ENCODE measurements around the gene VKORC1. TPM values are rescaled to one million over a fixed set of nuclear protein-coding genes. Genes with fewer than 3 reads are reported as not detected.

Gene VKORC1
- total and polyA plus RNA-seq, 2 of the 4 experiments (the other 2 are of a cell fraction) = 65.2 to 317 TPM

DNA sequence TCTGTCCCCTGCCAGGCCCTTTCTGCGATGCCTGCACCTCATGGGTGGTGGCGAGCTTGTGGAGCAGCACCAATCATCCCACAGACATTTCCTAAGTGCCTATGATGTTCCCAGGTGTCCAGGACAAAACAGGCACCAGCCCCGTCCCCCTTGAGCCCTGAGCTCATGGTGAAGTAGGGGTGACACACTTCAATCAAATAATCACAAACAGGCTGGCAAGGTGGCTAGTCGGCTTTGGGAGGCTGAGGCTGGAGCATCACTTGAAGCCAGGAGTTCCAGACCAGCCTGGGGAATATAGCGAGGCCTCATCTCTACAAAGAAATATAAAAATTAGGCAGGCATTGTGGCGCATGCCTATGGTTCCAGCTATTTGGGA is 41.7 kb upstream of the VKORC1 start:
- H3K4me3 ChIP-seq (ENCODE audit: insufficient read depth, low read depth, low read length) = no peak overlapping the region
- no peaks in the 10 kb centered on the region for H3K9me3 ChIP-seq (ENCODE audit: control insufficient read depth, insufficient read depth, low read length)
- no peaks in the 10 kb centered on the region for H4K20me1 ChIP-seq (ENCODE audit: insufficient read depth, low read length)
- H2BK120ac ChIP-seq (ENCODE audit: low read depth, low read length) = no peak overlapping the region
- no peak overlapping the region for H2BK5ac ChIP-seq (ENCODE audit: low read depth, low read length, poor library complexity, severe bottlenecking)
- H4K5ac ChIP-seq (ENCODE audit: low read depth, low read length) = no peak overlapping the region
- H3K27me3 ChIP-seq (ENCODE audit: control insufficient read depth, insufficient read depth, low read length) = no peaks in the 10 kb centered on the region; the same call in 1 of the 2 replicates
- TF ChIP-seq POLR2A (IDR thresholded peaks at IDR 0.05; ENCODE audit: low read depth, low read length) = no peak
- TF ChIP-seq RCOR1 (IDR thresholded peaks at IDR 0.05; ENCODE audit: insufficient replicate concordance, low read length) = no peak
- TF ChIP-seq RFX5 (IDR thresholded peaks at IDR 0.05; ENCODE audit: low read depth, low read length) = no peak
- no peak for TF ChIP-seq CEBPB (IDR thresholded peaks at IDR 0.05; ENCODE audit: low read depth, low read length)
- TF ChIP-seq NFE2L2 (IDR thresholded peaks at IDR 0.05; ENCODE audit: low read depth, low read length) = no peak
- TF ChIP-seq USF2 (IDR thresholded peaks at IDR 0.05; ENCODE audit: low read depth, low read length) = no peak
- TF ChIP-seq RAD21 (IDR thresholded peaks at IDR 0.05; ENCODE audit: low read length) = no peak
- TF ChIP-seq, protein P1, sequence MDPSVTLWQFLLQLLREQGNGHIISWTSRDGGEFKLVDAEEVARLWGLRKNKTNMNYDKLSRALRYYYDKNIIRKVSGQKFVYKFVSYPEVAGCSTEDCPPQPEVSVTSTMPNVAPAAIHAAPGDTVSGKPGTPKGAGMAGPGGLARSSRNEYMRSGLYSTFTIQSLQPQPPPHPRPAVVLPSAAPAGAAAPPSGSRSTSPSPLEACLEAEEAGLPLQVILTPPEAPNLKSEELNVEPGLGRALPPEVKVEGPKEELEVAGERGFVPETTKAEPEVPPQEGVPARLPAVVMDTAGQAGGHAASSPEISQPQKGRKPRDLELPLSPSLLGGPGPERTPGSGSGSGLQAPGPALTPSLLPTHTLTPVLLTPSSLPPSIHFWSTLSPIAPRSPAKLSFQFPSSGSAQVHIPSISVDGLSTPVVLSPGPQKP (IDR thresholded peaks at IDR 0.05; ENCODE audit: borderline replicate concordance, low read depth, low read length) = no peak
- no peak for TF ChIP-seq CHD1 (IDR thresholded peaks at IDR 0.05; ENCODE audit: low read depth, low read length)
- TF ChIP-seq MAFK (IDR thresholded peaks at IDR 0.05; ENCODE audit: low read depth, low read length) = no peak
- no peak for TF ChIP-seq MXI1 (IDR thresholded peaks at IDR 0.05; ENCODE audit: borderline replicate concordance, low read depth, low read length)
- no peak for TF ChIP-seq SMC3 (IDR thresholded peaks at IDR 0.05; ENCODE audit: low read depth, low read length)
- TF ChIP-seq CTCF (conservative IDR thresholded peaks at IDR 0.05; ENCODE audit: low read depth, low read length) = no peak
- no peak for TF ChIP-seq MAZ (IDR thresholded peaks at IDR 0.05; ENCODE audit: borderline replicate concordance, low read depth, low read length)
- TF ChIP-seq BHLHE40 (IDR thresholded peaks at IDR 0.05; ENCODE audit: low read depth, low read length) = no peak
- TF ChIP-seq FOS (IDR thresholded peaks at IDR 0.05; ENCODE audit: low read depth, low read length) = no peak
- no peak overlapping the region for H2AK9ac ChIP-seq (replicated peaks; ENCODE audit: low read depth, low read length, poor library complexity)
- in situ Hi-C loops (cut with MboI; ENCODE audit: low sequenced_read_pairs) = no loop called here
- H4K8ac ChIP-seq (ENCODE audit: low read depth in 2 of 2, low read length in 2 of 2) = no peak overlapping the region
- no peak overlapping the region for H3K27ac ChIP-seq (ENCODE audit: insufficient read depth, low read length)
- DNase-seq (no peak), ATAC-seq (ENCODE audit: low read depth) (no peak)
- no TSS peak for BruUV-seq (replicated peaks)
- intact Hi-C loops (cut with micrococcal nuclease) = no loop called here
- H3K9ac ChIP-seq (ENCODE audit: low read depth, low read length) = no peak overlapping the region
- H2BK15ac ChIP-seq (ENCODE audit: low read depth, low read length) = no peak overlapping the region
- peaks cover 0 to 7% of the 10 kb centered on the region in 2 experiments; a peak in 1 of 4 replicates for H3K79me1 ChIP-seq (ENCODE audit: low read depth in 1 of 2, low read length in 2 of 2)
- peaks cover 11% of the 10 kb centered on the region for H3K9me1 ChIP-seq (ENCODE audit: insufficient read depth, low read length)
- no peak overlapping the region for H3K23ac ChIP-seq (ENCODE audit: low read depth, low read length)
- no CpG with 5 or more reads among the region's 6 CpGs for WGBS, 2 experiments (ENCODE audit: extremely low coverage in 2 of 2, insufficient read length in 1 of 2)
- no peak overlapping the region for H3K18ac ChIP-seq (ENCODE audit: low read depth, low read length)
- dilution Hi-C loops (cut with HindIII; ENCODE audit: low sequenced_read_pairs, unreplicated experiment) = no loop called here
- no peak overlapping the region for H2AK5ac ChIP-seq (ENCODE audit: low read depth, low read length)
- peaks cover 14% of the 10 kb centered on the region for H3K4me1 ChIP-seq (ENCODE audit: control insufficient read depth, insufficient read depth, low read length)
- peaks cover 5% of the 10 kb centered on the region for H3K36me3 ChIP-seq (ENCODE audit: control insufficient read depth, insufficient read depth, low read length)
- POLR2A ChIA-PET (ENCODE audit: unreplicated experiment) = no interaction called here
- H2AFZ ChIP-seq (replicated peaks; ENCODE audit: low read length, poor library complexity) = peak overlapping the region; percentile 6
- H2BK20ac ChIP-seq (ENCODE audit: low read depth, low read length) = no peak overlapping the region
- H3K4ac ChIP-seq (ENCODE audit: low read depth, low read length) = no peak overlapping the region
- CTCF ChIA-PET = no interaction called here
- no peak overlapping the region for H3K4me2 ChIP-seq (ENCODE audit: low read depth, low read length)
- H3K56ac ChIP-seq (ENCODE audit: extremely low read depth, insufficient read depth, low read length) = no peak overlapping the region
- H4K91ac ChIP-seq (ENCODE audit: insufficient read depth, low read depth, low read length) = no peak overlapping the region
- H3K14ac ChIP-seq (replicated peaks; ENCODE audit: low read depth, low read length) = no peak overlapping the region
